ENCODE results near the gene CCT8.

The CCT8 gene, protein sequence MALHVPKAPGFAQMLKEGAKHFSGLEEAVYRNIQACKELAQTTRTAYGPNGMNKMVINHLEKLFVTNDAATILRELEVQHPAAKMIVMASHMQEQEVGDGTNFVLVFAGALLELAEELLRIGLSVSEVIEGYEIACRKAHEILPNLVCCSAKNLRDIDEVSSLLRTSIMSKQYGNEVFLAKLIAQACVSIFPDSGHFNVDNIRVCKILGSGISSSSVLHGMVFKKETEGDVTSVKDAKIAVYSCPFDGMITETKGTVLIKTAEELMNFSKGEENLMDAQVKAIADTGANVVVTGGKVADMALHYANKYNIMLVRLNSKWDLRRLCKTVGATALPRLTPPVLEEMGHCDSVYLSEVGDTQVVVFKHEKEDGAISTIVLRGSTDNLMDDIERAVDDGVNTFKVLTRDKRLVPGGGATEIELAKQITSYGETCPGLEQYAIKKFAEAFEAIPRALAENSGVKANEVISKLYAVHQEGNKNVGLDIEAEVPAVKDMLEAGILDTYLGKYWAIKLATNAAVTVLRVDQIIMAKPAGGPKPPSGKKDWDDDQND

DNA sequence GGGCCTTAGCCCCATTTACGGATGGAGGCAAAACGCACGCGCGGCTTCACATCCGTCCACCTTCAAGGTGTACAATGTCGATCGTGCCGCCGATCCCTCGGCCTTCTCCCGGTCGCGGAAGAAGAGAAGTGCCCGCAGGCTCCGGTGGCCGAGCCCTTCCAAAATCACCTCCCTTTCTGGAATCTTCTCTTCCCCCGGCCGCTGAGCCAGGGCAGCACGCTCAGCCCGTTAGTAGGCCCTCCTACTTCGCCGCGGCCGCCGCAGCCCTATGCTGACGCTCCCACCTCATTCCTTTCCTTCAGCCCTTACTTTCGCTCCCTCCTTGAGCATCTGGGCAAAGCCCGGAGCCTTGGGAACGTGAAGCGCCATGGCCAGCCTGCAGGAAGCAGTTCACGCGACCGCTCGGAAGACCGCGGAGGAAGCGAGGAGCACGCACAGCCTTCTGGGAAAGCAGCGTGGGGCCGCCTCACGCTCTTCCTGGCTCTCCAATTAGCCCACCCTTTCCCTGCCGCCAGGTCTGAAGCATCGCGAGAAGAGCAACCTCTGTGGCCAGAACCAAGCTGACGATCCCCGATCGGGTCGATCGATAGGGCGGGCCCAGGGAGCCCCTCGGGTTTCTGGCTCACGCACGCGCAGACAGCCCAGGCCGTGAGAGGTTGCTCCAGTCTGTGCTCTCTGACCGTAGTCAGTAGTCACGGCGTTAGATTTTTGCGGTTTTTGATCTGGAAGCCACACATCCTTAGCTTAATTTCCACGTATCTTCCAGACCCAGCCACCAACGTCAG is at the start of gene CCT8:
CCT8 (minus strand) TSS at position 427 of the 785 bp plus-strand sequence; CDS start at position 369, 58 bp downstream.
- peak within 1 kb of the TSS; percentile 96 for H3K4me3 Mint-ChIP-seq
- no peaks in the 10 kb centered on the region for H3K27me3 Mint-ChIP-seq
- H3K9me3 Mint-ChIP-seq: peaks cover 4% of the 10 kb centered on the region
- peaks cover 15% of the 10 kb centered on the region for H3K36me3 Mint-ChIP-seq
- H3K27ac Mint-ChIP-seq: peak within 1 kb of the TSS; percentile 96
- peak; percentile 98 for ATAC-seq
- peaks cover 32% of the 10 kb centered on the region for H3K4me1 Mint-ChIP-seq

DNA sequence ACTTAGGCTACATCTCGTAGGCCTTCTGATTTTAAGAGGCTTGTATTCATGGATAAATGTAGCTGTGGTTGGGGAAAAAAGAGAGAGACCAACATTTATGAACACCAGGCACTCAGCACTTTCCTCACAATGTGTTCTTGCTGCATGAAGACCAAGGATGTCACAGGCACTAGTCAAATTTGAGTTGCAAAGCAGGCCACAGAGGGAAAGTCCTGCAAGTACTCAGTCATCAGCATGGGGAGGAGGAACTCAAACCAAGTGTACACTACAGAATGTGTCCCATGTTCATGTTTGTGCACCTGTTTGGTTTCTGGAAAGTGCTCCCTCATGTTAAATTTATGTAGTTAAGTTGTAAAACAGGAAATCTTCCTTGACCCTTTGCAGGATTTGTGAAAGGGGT is 48.3 kb upstream of the CCT8 start:
- Mint-ChIP-seq H3K4me1 (peaks cover 66% of the 10 kb centered on the region), H3K4me3 (peak overlapping the region; percentile 75)
- peak; percentile 93 for ATAC-seq

DNA sequence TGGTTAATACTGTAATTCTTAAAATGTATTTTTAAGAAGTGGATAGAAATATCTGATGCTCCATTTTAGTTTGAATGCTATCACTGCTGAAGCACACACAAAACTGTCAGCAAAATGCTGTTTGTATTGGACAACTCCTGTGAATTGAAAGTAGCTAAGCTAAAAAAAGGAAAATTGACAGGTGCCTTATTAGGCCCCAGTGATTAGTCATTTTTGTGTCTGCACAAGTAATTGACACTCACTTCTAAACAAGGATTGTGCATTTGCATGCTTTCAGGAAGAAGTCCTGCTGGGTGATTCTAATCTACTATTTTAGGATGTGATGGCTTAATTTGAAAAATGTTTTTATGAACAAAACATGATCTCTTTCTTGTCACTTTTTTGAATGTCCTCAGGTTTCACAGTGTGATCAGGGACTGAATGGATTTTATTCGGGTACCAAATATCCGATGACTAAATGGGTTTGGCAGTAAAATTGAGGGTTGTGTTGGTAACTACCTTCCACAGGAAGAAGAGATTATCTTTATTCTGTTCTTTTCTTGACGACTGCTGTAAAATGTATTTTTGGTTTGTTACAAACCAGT is 44.0 kb upstream of the CCT8 start:
- Mint-ChIP-seq H3K36me3 (peaks cover 10% of the 10 kb centered on the region), H3K27ac (peak overlapping the region; percentile 59), H3K4me1 (peaks cover 40% of the 10 kb centered on the region), H3K27me3 (no peaks in the 10 kb centered on the region), H3K9me3 (no peaks in the 10 kb centered on the region), H3K4me3 (no peak overlapping the region)
- ATAC-seq: no peak

More for the DNA sequence above, 48.3 kb upstream of the CCT8 start:
- Mint-ChIP-seq H3K27ac (peak overlapping the region; percentile 88), H3K36me3 (peaks cover 10% of the 10 kb centered on the region), H3K9me3 (no peaks in the 10 kb centered on the region), H3K27me3 (no peaks in the 10 kb centered on the region)

DNA sequence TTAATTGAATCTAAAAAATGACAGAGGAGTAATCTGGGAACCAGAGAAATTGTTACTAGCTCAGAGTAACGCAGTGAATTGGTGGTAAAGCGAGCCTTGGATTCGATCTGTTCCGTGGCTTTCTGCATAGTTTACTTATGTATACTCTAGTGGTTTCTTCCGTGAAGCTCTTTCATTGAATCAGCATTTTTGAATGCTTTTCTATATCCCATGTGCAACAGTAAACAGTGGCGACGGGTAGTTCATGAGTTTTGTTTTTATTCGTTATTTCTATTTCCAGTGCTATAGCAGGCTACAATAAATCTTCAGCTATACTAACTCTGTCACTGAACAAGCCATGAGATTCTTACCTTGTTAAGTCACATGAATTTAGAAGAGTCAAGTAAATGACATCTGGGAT is 42.5 kb upstream of the CCT8 start:
- Mint-ChIP-seq H3K27me3 (no peaks in the 10 kb centered on the region), H3K27ac (no peak overlapping the region), H3K36me3 (peaks cover 22% of the 10 kb centered on the region), H3K4me1 (peaks cover 26% of the 10 kb centered on the region), H3K9me3 (no peaks in the 10 kb centered on the region), H3K4me3 (no peak overlapping the region)
- no peak for ATAC-seq

DNA sequence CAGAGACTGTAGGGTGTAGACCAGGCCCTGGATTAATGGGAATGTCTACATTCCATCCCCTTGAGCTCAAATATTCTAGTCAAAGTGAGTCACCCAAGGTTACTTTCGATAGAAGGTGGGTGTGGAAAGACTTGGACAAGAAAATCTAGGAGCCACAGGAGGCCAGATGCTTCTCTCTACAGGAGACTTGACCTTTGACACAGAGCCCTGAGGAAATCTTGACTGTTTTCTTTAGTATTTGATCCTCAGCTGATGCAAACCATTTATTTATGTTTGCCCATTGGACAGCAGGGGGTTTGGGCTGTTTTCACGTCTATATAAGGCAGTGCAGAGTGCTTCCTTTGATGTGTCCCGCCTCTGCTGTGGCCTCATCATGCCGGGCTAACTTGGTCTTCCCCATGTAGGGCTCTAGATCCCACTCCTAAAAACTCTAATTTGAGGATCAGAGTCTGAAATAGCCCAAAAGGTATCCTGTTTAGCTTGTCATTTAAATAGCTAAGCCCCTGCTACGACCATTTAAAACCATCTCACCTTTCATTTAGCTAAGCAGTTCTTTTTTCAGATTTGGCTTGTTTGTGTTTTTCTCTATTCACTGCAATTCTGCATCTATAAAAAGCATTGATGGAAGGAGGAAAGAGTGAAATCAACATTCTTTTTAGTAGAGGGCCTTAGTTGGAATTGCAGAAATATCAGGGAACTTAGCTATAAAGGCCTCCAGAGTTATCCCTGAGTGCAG is 41.5 kb upstream of the CCT8 start:
- Mint-ChIP-seq H3K27ac (no peak overlapping the region), H3K4me3 (no peak overlapping the region), H3K9me3 (no peaks in the 10 kb centered on the region), H3K4me1 (peaks cover 17% of the 10 kb centered on the region), H3K36me3 (peaks cover 32% of the 10 kb centered on the region), H3K27me3 (no peaks in the 10 kb centered on the region)
- ATAC-seq: no peak

DNA sequence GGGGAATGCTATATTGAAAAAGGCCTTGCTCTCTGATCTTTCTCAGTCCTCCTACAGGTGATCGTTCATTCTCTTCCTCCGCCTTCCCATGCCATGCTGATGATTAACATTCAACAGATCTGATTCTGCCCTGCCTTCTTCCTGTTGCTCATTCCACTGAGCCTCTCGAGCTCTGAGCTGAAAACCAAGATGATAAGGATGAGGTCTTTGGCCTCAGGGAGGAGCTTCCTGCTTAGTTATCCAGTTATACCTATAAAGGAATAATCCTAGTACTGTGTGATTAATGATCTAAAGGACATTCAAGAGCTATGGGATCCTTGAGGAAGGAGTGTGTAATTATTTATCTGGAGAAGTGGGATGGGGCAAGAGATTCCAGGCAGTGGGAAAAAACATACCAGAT is 31.8 kb upstream of the CCT8 start:
- Mint-ChIP-seq H3K4me1 (peaks cover 6% of the 10 kb centered on the region), H3K4me3 (no peak overlapping the region), H3K27me3 (no peaks in the 10 kb centered on the region), H3K36me3 (peaks cover 24% of the 10 kb centered on the region), H3K9me3 (no peaks in the 10 kb centered on the region), H3K27ac (no peak overlapping the region)
- ATAC-seq: no peak

DNA sequence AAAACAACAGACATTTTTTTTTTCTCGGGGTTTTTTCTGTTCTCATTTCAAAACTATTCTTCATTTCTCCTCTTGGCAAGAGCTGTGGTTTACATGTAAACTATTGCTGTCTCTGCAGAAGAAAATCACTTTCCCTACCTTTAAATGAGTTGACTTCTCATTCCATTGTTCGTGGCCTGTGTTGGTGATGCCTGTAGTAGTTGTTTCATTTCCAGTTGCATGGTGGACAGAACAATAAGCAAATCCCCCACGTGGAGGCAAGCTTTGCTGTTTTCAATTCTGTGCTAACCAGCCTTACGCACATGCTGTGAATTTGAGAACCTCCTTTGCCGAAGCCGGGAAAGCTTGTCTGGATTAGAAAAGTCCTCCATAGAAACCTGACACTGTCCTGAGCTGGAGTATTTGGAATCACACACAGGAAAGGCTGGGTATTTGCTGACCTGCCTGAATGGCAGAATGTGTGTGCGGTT is 30.8 kb upstream of the CCT8 start:
- ATAC-seq: no peak
- no peak overlapping the region for H3K27ac Mint-ChIP-seq
- H3K9me3 Mint-ChIP-seq: peaks cover 3% of the 10 kb centered on the region
- H3K4me3 Mint-ChIP-seq: no peak overlapping the region
- H3K4me1 Mint-ChIP-seq: peaks cover 12% of the 10 kb centered on the region
- peaks cover 24% of the 10 kb centered on the region for H3K36me3 Mint-ChIP-seq
- no peaks in the 10 kb centered on the region for H3K27me3 Mint-ChIP-seq

DNA sequence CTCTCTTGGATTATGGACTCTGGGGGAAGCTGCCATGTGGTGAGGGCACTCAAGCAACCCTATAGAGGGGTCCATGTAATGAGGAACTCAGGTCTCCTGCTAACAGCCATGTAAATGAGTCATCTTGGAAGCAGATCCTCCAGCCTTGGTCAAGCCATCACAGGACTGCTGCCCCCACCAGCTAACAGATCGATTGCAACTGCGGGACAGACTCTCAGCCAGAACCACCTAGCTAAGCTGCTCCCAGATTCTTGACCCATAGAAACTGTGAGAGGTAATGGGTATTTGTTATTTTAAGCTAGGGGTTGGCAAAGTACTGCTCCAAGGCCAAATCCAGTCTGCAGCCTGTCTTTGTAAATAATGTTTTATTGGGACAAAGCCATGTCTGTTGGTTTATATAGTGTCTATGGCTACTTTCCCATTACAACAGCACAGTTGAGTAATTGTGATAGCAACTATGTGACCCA is 29.4 kb upstream of the CCT8 start:
- Mint-ChIP-seq H3K4me1 (peaks cover 12% of the 10 kb centered on the region), H3K27me3 (no peaks in the 10 kb centered on the region), H3K4me3 (no peak overlapping the region), H3K36me3 (peaks cover 24% of the 10 kb centered on the region), H3K9me3 (peaks cover 3% of the 10 kb centered on the region), H3K27ac (no peak overlapping the region)
- no peak for ATAC-seq

DNA sequence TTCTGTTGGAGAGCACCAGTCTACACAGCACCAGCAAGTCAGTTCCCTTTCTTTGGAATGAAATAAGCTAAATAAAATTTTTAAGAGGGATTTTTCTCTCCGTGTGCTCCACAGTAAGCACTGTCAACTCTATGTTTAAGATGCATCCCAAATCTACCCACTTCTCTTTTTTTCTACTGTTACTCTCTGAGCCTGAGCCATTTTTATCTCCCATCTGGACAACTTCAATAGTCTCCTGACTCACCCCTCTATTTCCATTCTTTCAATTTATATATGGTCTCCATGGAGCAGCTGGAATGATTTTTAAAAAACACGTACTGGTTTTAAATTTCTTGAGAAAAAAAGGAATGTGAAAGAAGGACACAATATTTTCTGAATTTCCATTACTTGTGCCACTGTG is 24.7 kb upstream of the CCT8 start:
- H3K4me3 Mint-ChIP-seq: no peak overlapping the region
- ATAC-seq: no peak
- H3K36me3 Mint-ChIP-seq: peaks cover 32% of the 10 kb centered on the region
- H3K9me3 Mint-ChIP-seq: peaks cover 3% of the 10 kb centered on the region
- H3K27ac Mint-ChIP-seq: no peak overlapping the region
- H3K27me3 Mint-ChIP-seq: no peaks in the 10 kb centered on the region
- peaks cover 8% of the 10 kb centered on the region for H3K4me1 Mint-ChIP-seq

DNA sequence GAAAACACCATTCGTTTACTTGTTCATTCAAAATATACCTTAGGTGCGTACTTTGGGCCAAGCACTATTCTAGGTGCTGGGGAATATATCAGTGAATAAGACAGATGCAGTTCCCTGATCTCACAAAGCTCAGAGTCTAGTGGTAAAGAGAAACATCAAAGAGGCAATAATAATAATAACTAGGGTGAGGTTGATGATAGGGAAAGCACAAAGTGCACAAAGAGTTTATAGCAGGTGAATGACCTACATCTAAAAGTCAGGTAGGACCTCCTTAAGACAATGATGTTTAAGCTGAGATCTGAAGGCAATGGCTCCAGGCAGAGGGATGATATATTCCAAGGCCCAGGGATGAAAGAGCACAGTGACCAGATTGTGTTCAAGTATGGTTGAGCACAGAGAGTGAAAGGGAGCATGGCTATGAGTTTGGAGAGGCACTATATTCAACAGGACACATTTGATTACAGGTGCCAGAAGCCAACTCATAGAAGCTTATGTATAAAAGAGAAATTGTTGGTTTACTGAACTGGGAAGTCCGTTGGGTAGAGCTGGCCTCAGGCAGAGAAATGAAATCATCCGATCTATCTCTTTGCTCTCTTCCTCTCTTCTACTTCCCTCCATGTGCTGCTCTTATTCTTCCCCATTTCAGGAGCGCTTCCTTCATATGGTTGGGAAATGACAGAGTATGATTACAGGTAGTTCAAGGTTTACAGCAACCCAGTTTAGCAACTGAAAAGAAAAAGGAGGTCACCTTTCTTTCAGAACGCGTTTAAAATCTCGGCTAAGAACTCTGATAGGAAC is 23.0 kb upstream of the CCT8 start:
- Mint-ChIP-seq H3K4me1 (peaks cover 8% of the 10 kb centered on the region), H3K27me3 (no peaks in the 10 kb centered on the region), H3K36me3 (peaks cover 35% of the 10 kb centered on the region), H3K4me3 (no peak overlapping the region), H3K9me3 (peaks cover 3% of the 10 kb centered on the region), H3K27ac (peak overlapping the region; percentile 14)
- no peak for ATAC-seq

DNA sequence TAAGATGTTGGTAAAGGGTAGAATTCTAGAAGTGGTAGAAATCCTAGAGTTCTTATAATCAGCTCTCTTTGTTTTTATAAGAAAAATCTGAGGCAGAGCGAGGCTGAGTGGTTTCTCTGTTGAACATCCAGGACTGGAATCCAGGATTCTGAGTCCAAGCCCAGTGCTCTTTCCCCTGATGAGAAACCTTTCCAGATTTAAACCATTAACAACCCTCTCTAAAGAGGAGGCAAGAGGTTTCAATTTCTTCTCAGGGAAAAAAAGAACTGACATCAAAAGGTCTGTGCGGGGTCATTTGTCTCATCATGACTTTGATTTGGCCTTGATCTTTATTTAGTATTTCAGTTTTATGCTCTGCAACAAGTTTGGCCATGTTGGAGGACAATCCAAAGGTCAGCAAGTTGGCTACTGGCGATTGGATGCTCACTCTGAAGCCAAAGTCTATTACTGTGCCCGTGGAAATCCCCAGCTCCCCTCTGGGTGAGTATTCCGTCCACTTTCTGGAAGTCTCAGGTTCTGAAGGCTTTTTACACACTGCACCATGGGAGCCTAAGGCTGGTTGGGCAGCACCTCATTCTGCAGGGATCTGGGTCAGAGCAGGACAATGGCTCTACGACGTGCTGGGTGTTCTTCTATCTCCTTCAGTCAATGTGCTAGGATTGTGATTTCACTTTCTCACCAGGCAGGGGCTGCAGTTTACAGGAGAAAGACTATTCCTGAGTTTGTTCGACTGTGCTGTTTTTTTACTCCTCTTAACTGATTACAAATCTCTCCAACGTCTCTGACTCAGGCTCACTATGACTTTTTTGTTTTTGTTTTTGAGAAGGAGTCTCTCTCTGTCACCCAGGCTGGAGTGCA is 18.9 kb upstream of the CCT8 start:
- no peak overlapping the region for H3K4me3 Mint-ChIP-seq
- H3K9me3 Mint-ChIP-seq: no peaks in the 10 kb centered on the region
- no peak for ATAC-seq
- peak overlapping the region; percentile 39 for H3K27ac Mint-ChIP-seq
- H3K27me3 Mint-ChIP-seq: no peaks in the 10 kb centered on the region
- peaks cover 36% of the 10 kb centered on the region for H3K36me3 Mint-ChIP-seq
- H3K4me1 Mint-ChIP-seq: peaks cover 11% of the 10 kb centered on the region

DNA sequence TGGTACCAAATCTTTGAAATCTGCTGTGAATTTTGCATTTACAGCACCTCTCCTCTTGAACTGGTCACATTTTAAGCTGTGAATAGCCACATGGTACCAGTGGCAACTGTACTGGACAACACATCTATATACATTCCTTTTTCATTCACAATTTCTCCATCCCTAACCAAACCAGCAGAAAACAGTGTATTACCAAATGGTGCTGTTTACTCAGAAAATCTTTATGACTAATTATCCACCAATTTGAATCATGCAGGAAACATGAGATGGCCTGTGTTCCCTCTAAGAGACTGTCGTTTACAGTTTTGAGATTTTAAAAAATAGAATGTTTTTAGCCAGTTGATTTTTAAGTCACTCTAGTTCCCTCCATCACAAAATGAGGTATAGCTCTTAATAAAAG is 17.6 kb upstream of the CCT8 start:
- ATAC-seq: no peak
- Mint-ChIP-seq H3K9me3 (no peaks in the 10 kb centered on the region), H3K27me3 (no peaks in the 10 kb centered on the region), H3K4me3 (no peak overlapping the region), H3K36me3 (peaks cover 35% of the 10 kb centered on the region), H3K27ac (peak overlapping the region; percentile 73), H3K4me1 (peaks cover 11% of the 10 kb centered on the region)

DNA sequence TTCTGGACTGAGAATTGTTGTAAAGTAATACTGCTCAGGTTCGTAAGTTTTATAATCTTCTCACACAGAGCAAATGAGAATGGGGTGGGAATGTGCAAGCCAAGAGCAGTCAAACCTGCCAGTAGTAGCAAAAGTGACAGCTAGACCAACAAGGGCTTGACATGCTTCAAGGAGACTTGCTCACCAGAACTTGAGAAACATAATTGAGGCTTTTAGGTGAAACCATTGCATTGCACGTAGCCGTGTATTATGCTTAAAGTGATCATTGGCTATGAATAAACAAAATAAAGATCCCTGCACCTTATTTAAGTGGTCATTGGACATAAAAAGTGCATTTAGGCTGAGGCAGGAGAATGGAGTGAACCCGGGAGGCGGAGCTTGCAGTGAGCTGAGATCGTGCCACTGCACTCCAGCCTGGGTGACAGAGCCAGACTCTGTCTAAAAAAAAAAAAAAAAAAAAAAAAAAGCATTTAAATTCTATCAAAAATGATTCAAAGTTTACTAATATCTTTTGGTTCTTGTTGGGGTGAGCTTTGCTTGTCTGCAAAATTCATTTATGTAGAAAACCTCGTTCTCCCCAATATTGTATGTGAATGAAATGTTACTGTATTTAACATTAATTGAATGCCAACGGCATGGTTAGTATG is 11.8 kb upstream of the CCT8 start:
- ATAC-seq: no peak
- Mint-ChIP-seq H3K36me3 (peaks cover 8% of the 10 kb centered on the region), H3K4me3 (no peak overlapping the region), H3K27ac (no peak overlapping the region), H3K27me3 (no peaks in the 10 kb centered on the region), H3K9me3 (no peaks in the 10 kb centered on the region), H3K4me1 (peaks cover 20% of the 10 kb centered on the region)

Measured in stimulated activated memory B cell treated with anti-CD40 and anti-IgM and Interleukin-4, amounts not matched to agents 10 μg/mL and 1 μg/mL and 100 μg/mL, for 72 hours (primary cell).